H9 (cell line): Measurements from ENCODE around the gene TBX21. TPM values are rescaled to one million over a fixed set of nuclear protein-coding genes. Genes with fewer than 3 reads are reported as not detected.

Experiments
- DNase-seq: peaks from one replicate; pipeline ENCODE4 v3.0.0-alpha.2; 2017
- H2AFZ ChIP-seq: one replicate; pipeline ENCODE4 v1.6.1; 2013; ENCODE audit warnings: mild to moderate bottlenecking, low read length, control low read depth, moderate library complexity
- H2AK5ac ChIP-seq: 2 replicates; pipeline ENCODE4 v1.6.1; 2013; ENCODE audit warnings: low read length, control low read depth, mixed read lengths; ENCODE audit not compliant: insufficient read length
- H2BK120ac ChIP-seq: one replicate; pipeline ENCODE4 v1.6.1; 2013; ENCODE audit warnings: low read depth, mild to moderate bottlenecking, low read length, control low read depth, inconsistent platforms; ENCODE audit not compliant: poor library complexity, severe bottlenecking
- H2BK12ac ChIP-seq: 2 replicates; pipeline ENCODE4 v1.6.1; 2013; ENCODE audit warnings: low read length, control low read depth, mixed read lengths, low read depth; ENCODE audit not compliant: insufficient read length
- H2BK15ac ChIP-seq: 2 replicates; pipeline ENCODE4 v1.6.1; 2013; ENCODE audit warnings: low read depth, low read length, control low read depth
- H2BK20ac ChIP-seq: one replicate; pipeline ENCODE4 v1.6.1; 2013; ENCODE audit warnings: low read depth, mild to moderate bottlenecking, low read length, control low read depth, inconsistent platforms; ENCODE audit not compliant: poor library complexity, severe bottlenecking
- H2BK5ac ChIP-seq: 2 replicates; pipeline ENCODE4 v1.6.1; 2013; ENCODE audit warnings: low read length, control low read depth, mixed read lengths; ENCODE audit not compliant: insufficient read length
- H3K14ac ChIP-seq: 2 replicates; pipeline ENCODE4 v1.6.1; 2013; ENCODE audit warnings: low read length, control low read depth; ENCODE audit not compliant: insufficient read depth
- H3K18ac ChIP-seq: 2 replicates; pipeline ENCODE4 v1.6.1; 2013; ENCODE audit warnings: low read depth, mild to moderate bottlenecking, mixed read lengths, low read length, control low read depth; ENCODE audit not compliant: insufficient read length
- H3K23ac ChIP-seq: 2 replicates; pipeline ENCODE4 v1.6.1; 2013; ENCODE audit warnings: low read length, control low read depth, mixed read lengths, low read depth; ENCODE audit not compliant: insufficient read length
- H3K23me2 ChIP-seq: 2 replicates; pipeline ENCODE4 v1.6.1; 2013; ENCODE audit warnings: low read depth, mild to moderate bottlenecking, mixed read lengths, low read length, control low read depth; ENCODE audit not compliant: insufficient read length, poor library complexity, severe bottlenecking
- H3K27ac ChIP-seq: 2 replicates; pipeline ENCODE4 v1.5.1; 2013; ENCODE audit warnings: low read length, control low read depth, mixed read lengths, low read depth; ENCODE audit not compliant: insufficient read length
- H3K27me3 ChIP-seq: 2 replicates; pipeline ENCODE4 v1.6.1; 2013; ENCODE audit warnings: low read length, control low read depth, inconsistent platforms; ENCODE audit not compliant: insufficient read depth
- H3K4ac ChIP-seq: 2 replicates; pipeline ENCODE4 v1.6.1; 2013; ENCODE audit warnings: low read depth, mild to moderate bottlenecking, control low read depth, inconsistent platforms, low read length, moderate library complexity
- H3K4me1 ChIP-seq: 2 replicates; pipeline ENCODE4 v1.6.1; 2013; ENCODE audit warnings: low read length, control low read depth, inconsistent platforms; ENCODE audit not compliant: insufficient read depth
- H3K4me2 ChIP-seq: 2 replicates; pipeline ENCODE4 v1.6.1; 2013; ENCODE audit warnings: low read length, control low read depth, mixed read lengths; ENCODE audit not compliant: insufficient read length, insufficient read depth
- H3K56ac ChIP-seq: 2 replicates; pipeline ENCODE4 v1.6.1; 2013; ENCODE audit warnings: low read depth, mild to moderate bottlenecking, mixed read lengths, low read length, control low read depth; ENCODE audit not compliant: insufficient read length
- H3K79me1 ChIP-seq: 2 replicates; pipeline ENCODE4 v1.6.1; 2013; ENCODE audit warnings: low read depth, mild to moderate bottlenecking, moderate library complexity, low read length, control low read depth, inconsistent platforms; ENCODE audit not compliant: insufficient read depth, poor library complexity, severe bottlenecking
- H3K79me2 ChIP-seq: 2 replicates; pipeline ENCODE4 v1.6.1; 2013; ENCODE audit warnings: low read length, control low read depth, inconsistent platforms; ENCODE audit not compliant: insufficient read depth
- H3K9ac ChIP-seq: 2 replicates; pipeline ENCODE4 v1.6.1; 2013; ENCODE audit warnings: low read length, control low read depth, mixed read lengths; ENCODE audit not compliant: insufficient read length; ENCODE audit errors: extremely low read depth
- H3K9me3 ChIP-seq: one replicate; pipeline ENCODE4 v1.6.1; 2013; ENCODE audit warnings: low read depth, low read length, inconsistent platforms; ENCODE audit not compliant: control insufficient read depth
- H3T11ph ChIP-seq: one replicate; pipeline ENCODE4 v1.6.1; 2013; ENCODE audit warnings: mild to moderate bottlenecking, low read length, control low read depth, inconsistent platforms
- H4K20me1 ChIP-seq: one replicate; pipeline ENCODE4 v1.6.1; 2013; ENCODE audit not compliant: control insufficient read depth, insufficient read length, insufficient read depth
- H4K5ac ChIP-seq: 2 replicates; pipeline ENCODE4 v1.6.1; 2013; ENCODE audit warnings: low read depth, mild to moderate bottlenecking, mixed read lengths, low read length, control low read depth; ENCODE audit not compliant: insufficient read length
- H4K8ac ChIP-seq: replicated peaks from 2 replicates; pipeline ENCODE4 v1.6.1; 2013; ENCODE audit warnings: low read length, control low read depth, mixed read lengths, low read depth; ENCODE audit not compliant: insufficient read length
- H4K91ac ChIP-seq: 2 replicates; pipeline ENCODE4 v1.6.1; 2013; ENCODE audit warnings: low read depth, mild to moderate bottlenecking, moderate library complexity, mixed read lengths, low read length, control low read depth; ENCODE audit not compliant: insufficient read length
- H3K27ac Mint-ChIP-seq, 3 experiments: 2 replicates in 2 of 3; 3 replicates in 1 of 3; pipeline ENCODE4 v1.8.0; 2020 to 2021; ENCODE audit warnings: mixed read lengths in 3 of 3, mild to moderate bottlenecking in 1 of 3, moderate library complexity in 1 of 3
- H3K27me3 Mint-ChIP-seq: 2 replicates; pipeline ENCODE4 v1.8.0; 2021; ENCODE audit warnings: low read depth, mild to moderate bottlenecking, moderate library complexity, mixed read lengths
- H3K36me3 Mint-ChIP-seq, 3 experiments: 2 replicates in 2 of 3; 3 replicates in 1 of 3; pipeline ENCODE4 v1.8.0; 2020 to 2021; ENCODE audit warnings: low read depth in 3 of 3, mixed read lengths in 3 of 3; ENCODE audit not compliant: insufficient read depth in 1 of 3
- H3K4me1 Mint-ChIP-seq, 2 experiments: 2 replicates each; pipeline ENCODE4 v1.8.0; 2020; ENCODE audit warnings: mixed read lengths in 2 of 2
- H3K4me3 Mint-ChIP-seq, 2 experiments: 2 replicates in 1 of 2; 3 replicates in 1 of 2; pipeline ENCODE4 v1.8.0; 2020 to 2021; ENCODE audit warnings: mild to moderate bottlenecking in 2 of 2, mixed read lengths in 2 of 2, moderate library complexity in 1 of 2
- H3K9me3 Mint-ChIP-seq, 2 experiments: 2 replicates in 1 of 2; 3 replicates in 1 of 2; pipeline ENCODE4 v1.8.0; 2020; ENCODE audit warnings: mild to moderate bottlenecking in 2 of 2, mixed read lengths in 2 of 2, moderate library complexity in 1 of 2
- CTCF ChIP-seq: fragments of 200-600 bp; sonication (generic); conservative IDR thresholded peaks from 3 replicates; pipeline ENCODE4 v1.8.0; 2021; ENCODE audit warnings: antibody characterized with exemption, mild to moderate bottlenecking
- WGBS: extraction: QIAGEN DNeasy Blood & Tissue Kit; methylation state at CpG from one replicate; pipeline ENCODE4 v1.1.7; 2013; ENCODE audit warnings: missing lambda C conversion rate, low lambda C conversion rate, mixed read lengths; ENCODE audit not compliant: insufficient read length; ENCODE audit errors: extremely low coverage; 5-methylcytosine and 5-hydroxymethylcytosine counted together
- total RNA-seq: library from RNA; stranded (reverse); gene quantifications from 2 replicates; pipeline ENCODE4 v1.2.1, GENCODE V29; 2021

TBX21 gene
- total RNA-seq, 1 experiment from 2014 or later, result not detected

GRCh38 chr17:47730681-47731080, 2.4 kb upstream of the TBX21 start:
- H3K27me3 Mint-ChIP-seq, result peaks cover 74% of the 10 kb centered on the region
- peaks cover 0 to 2% of the 10 kb centered on the region in 2 experiments; a peak in 1 of 5 replicates for H3K9me3 Mint-ChIP-seq
- no CpG with 5 or more reads among the region's 4 CpGs for WGBS

More at GRCh38 chr17:47730681-47731080, 2.4 kb upstream of the TBX21 start:
- Histone ChIP-seq H3K18ac (no peak overlapping the region), H2AK5ac (no peak overlapping the region), H3K23ac (no peak overlapping the region), H3K79me1 (no peaks in the 10 kb centered on the region), H4K5ac (no peak overlapping the region), H3K9me3 (no peaks in the 10 kb centered on the region), H2BK5ac (no peak overlapping the region), H3K4ac (no peak overlapping the region), H2BK15ac (no peak overlapping the region), H3K9ac (no peak overlapping the region), H4K91ac (no peak overlapping the region), H2BK120ac (no peak overlapping the region), H3T11ph (no peak overlapping the region), H3K79me2 (no peaks in the 10 kb centered on the region), H4K8ac (no peak overlapping the region), H3K4me1 (no peaks in the 10 kb centered on the region), H4K20me1 (no peaks in the 10 kb centered on the region), H3K4me2 (no peak overlapping the region), H3K27me3 (peaks cover 26% of the 10 kb centered on the region), H3K27ac (no peak overlapping the region), H2AFZ (no peak overlapping the region), H3K56ac (no peak overlapping the region), H2BK20ac (no peak overlapping the region), H3K23me2 (peaks cover 9% of the 10 kb centered on the region), H2BK12ac (no peak overlapping the region), H3K14ac (no peak overlapping the region)
- Mint-ChIP-seq H3K4me1 (peaks cover 14 to 29% of the 10 kb centered on the region in 2 experiments), H3K36me3 (no peaks in the 10 kb centered on the region; a peak in 1 of 7 replicates), H3K4me3 (no peak overlapping the region), H3K27ac (no peak overlapping the region)
- DNase-seq, result peak; percentile 17
- TF ChIP-seq CTCF, result no peak
